Measurements from ENCODE around the gene NDUFS7.
A peak's percentile ranks its signal among the peaks of the same experiment; 100 is the strongest.

Gene NDUFS7

GRCh38 chr19:1399745-1400144 is 16.0 kb downstream of the NDUFS7 start:
- DNase-seq (ENCODE audit: extremely low read depth in 1 of 2, low read depth in 1 of 2) = no peak

- DNase-seq (ENCODE audit: extremely low read depth in 1 of 2, low read depth in 1 of 2) = no peak
These were observed 16.8 kb downstream of the NDUFS7 start for GRCh38 chr19:1400281-1401137.

- no peak for DNase-seq (ENCODE audit: extremely low read depth in 1 of 2, low read depth in 1 of 2)
These were observed 17.6 kb downstream of the NDUFS7 start, which contains the start of gene GAMT for GRCh38 chr19:1401138-1401888. Gene GAMT (minus strand): TSS chr19:1401542. CDS start chr19:1401476, 66 bp downstream.

GRCh38 chr19:1401889-1402217 is 18.1 kb downstream of the NDUFS7 start:
- no peak for DNase-seq (ENCODE audit: extremely low read depth in 1 of 2, low read depth in 1 of 2)

GRCh38 chr19:1402411-1403070 is 18.8 kb downstream of the NDUFS7 start:
- no peak for DNase-seq (ENCODE audit: extremely low read depth in 1 of 2, low read depth in 1 of 2)

- DNase-seq (ENCODE audit: extremely low read depth in 1 of 2, low read depth in 1 of 2) = peak; percentile 96 to 100
These were observed 23.2 kb downstream of the NDUFS7 start for GRCh38 chr19:1406774-1407527.

- no peak for DNase-seq (ENCODE audit: extremely low read depth in 1 of 2, low read depth in 1 of 2)
These were observed 24.0 kb downstream of the NDUFS7 start, which contains the start of gene DAZAP1 for GRCh38 chr19:1407528-1408299. Gene DAZAP1 (plus strand): TSS chr19:1407586. CDS start chr19:1407774, 188 bp downstream.

- DNase-seq (ENCODE audit: extremely low read depth in 1 of 2, low read depth in 1 of 2) = no peak
These were observed 24.8 kb downstream of the NDUFS7 start for GRCh38 chr19:1408300-1409203.

GRCh38 chr19:1409204-1410005 is 25.7 kb downstream of the NDUFS7 start:
- DNase-seq (ENCODE audit: extremely low read depth in 1 of 2, low read depth in 1 of 2) = no peak

GRCh38 chr19:1410136-1410786 is 26.6 kb downstream of the NDUFS7 start:
- DNase-seq (ENCODE audit: extremely low read depth in 1 of 2, low read depth in 1 of 2) = peak in 1 of 2 donors; percentile 35

- no peak for DNase-seq (ENCODE audit: extremely low read depth in 1 of 2, low read depth in 1 of 2)
These were observed 27.1 kb downstream of the NDUFS7 start for GRCh38 chr19:1410789-1411188.

GRCh38 chr19:1411255-1412191 is 27.8 kb downstream of the NDUFS7 start:
- DNase-seq (ENCODE audit: extremely low read depth in 1 of 2, low read depth in 1 of 2) = no peak

GRCh38 chr19:1412323-1412923 is 28.7 kb downstream of the NDUFS7 start:
- no peak for DNase-seq (ENCODE audit: extremely low read depth in 1 of 2, low read depth in 1 of 2)

- no peak for DNase-seq (ENCODE audit: extremely low read depth in 1 of 2, low read depth in 1 of 2)
These were observed 29.5 kb downstream of the NDUFS7 start for GRCh38 chr19:1412995-1413800.

Data from stimulated activated CD8-positive, alpha-beta memory T cell treated with anti-CD3 and anti-CD28 coated beads, Interleukin-7, amount 100 ng/mL, for 48 hours (primary cell).